Activated CD4-positive, alpha-beta T cell treated with anti-CD3 and anti-CD28 coated beads, Interleukin-2, amount 10 ng/mL, durations not matched to agents 24 days and 14 days (primary cell): ENCODE data around the gene ACSL5. TPM values are rescaled to one million over a fixed set of nuclear protein-coding genes. Genes with fewer than 3 reads are reported as not detected.

Source experiments
- DNase-seq: peaks from one replicate; pipeline ENCODE4 v3.0.0; 2022
- H3K27ac Mint-ChIP-seq: one replicate; pipeline ENCODE4 v1.8.0; 2022; ENCODE audit warnings: mild to moderate bottlenecking, mixed read lengths
- H3K27me3 Mint-ChIP-seq: one replicate; pipeline ENCODE4 v1.8.0; 2022; ENCODE audit warnings: mixed read lengths
- H3K36me3 Mint-ChIP-seq: one replicate; pipeline ENCODE4 v1.8.0; 2022; ENCODE audit warnings: low read depth, mild to moderate bottlenecking, mixed read lengths
- H3K4me1 Mint-ChIP-seq: one replicate; pipeline ENCODE4 v1.8.0; 2021; ENCODE audit warnings: mixed read lengths
- H3K4me3 Mint-ChIP-seq: one replicate; pipeline ENCODE4 v1.8.0; 2022; ENCODE audit warnings: mild to moderate bottlenecking, moderate library complexity, mixed read lengths
- H3K9me3 Mint-ChIP-seq: one replicate; pipeline ENCODE4 v1.8.0; 2021; ENCODE audit warnings: mixed read lengths
- intact Hi-C: fragments of 100-400 bp; cut with micrococcal nuclease; formaldehyde crosslinking; loops from one replicate; pipeline ENCODE4 v1.15.1; 2023
- total RNA-seq: library from RNA; stranded (reverse); gene quantifications from 2 replicates; pipeline ENCODE4 v1.2.3, GENCODE V29; 2022

Gene ACSL5
- total RNA-seq, 1 donor from 2014 or later = 48.6 TPM

DNA sequence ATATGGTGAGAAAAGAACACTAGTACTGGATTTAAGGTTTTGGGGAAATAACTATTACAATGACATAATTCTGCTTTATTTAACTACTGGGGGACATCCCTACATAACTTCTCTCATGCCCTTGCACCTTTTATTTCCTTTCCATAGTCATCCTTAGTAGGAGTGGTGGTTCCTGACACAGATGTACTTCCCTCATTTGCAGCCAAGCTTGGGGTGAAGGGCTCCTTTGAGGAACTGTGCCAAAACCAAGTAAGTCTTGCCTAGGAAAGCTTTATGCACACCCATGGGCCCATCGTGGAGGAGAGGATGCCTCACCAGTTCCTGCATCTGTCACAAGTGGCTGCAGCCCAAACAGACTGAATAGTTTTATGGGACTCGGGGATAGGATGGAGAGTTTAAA, 52.2 kb downstream of the ACSL5 start:
- H3K27me3 Mint-ChIP-seq = no peaks in the 10 kb centered on the region
- DNase-seq = no peak
- no peaks in the 10 kb centered on the region for H3K9me3 Mint-ChIP-seq
- H3K27ac Mint-ChIP-seq = no peak overlapping the region
- H3K36me3 Mint-ChIP-seq = peaks cover 53% of the 10 kb centered on the region
- intact Hi-C loops = no loop called here
- H3K4me3 Mint-ChIP-seq = no peak overlapping the region
- no peaks in the 10 kb centered on the region for H3K4me1 Mint-ChIP-seq

DNA sequence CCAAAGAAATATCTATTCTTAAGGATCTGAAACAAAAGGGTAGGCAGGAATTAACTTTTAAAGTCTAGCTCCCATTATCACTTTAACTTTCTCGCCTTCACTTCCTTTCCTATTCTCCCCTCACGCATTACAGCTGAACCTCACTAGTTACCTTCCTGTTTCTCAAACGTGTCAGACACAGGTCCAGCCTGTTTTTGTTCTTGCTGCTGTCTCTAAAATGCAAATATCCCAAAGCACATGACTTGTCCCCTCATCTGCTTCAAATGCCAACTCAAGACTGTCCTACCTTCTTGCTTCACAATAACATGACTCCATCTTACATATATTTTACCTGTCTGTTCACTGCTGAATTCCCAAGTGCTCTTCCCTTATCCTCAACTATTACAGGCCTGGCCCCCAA, 55.2 kb downstream of the ACSL5 start:
- DNase-seq = no peak
- peaks cover 50% of the 10 kb centered on the region for H3K36me3 Mint-ChIP-seq
- intact Hi-C loops = no loop called here
- no peaks in the 10 kb centered on the region for H3K4me1 Mint-ChIP-seq
- H3K27ac Mint-ChIP-seq = peak overlapping the region; percentile 36
- no peaks in the 10 kb centered on the region for H3K9me3 Mint-ChIP-seq
- H3K4me3 Mint-ChIP-seq = no peak overlapping the region
- H3K27me3 Mint-ChIP-seq = no peaks in the 10 kb centered on the region

DNA sequence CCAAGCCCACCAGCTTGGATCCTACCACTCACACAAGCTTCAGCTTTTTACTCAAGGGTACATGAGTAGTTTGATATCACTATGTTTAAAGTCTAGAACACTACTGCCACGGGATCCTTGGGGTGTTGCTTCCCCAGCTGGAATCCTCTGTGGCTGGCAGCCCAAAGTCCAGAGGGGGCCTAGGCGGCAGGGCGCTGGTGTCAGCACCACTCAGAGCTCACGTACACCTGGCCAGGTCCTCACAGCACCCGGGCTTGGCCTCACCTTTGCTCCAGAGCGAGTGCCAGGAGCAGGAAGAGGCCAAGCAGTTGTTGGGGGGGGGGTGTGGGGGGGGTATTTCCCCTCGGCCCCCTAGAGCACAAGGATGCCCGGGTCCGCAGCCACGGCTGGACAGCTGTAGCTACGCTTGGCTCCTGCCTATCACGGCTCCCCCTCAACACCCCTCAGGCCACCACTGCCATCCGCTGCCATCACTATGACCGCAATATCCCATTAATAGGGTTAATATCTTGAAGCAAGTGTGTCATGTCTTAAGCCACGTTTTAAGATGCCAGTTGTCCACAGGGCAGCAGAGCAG, 55.8 kb downstream of the ACSL5 start:
- Mint-ChIP-seq H3K36me3 (peaks cover 54% of the 10 kb centered on the region), H3K4me1 (no peaks in the 10 kb centered on the region), H3K9me3 (no peaks in the 10 kb centered on the region), H3K27ac (no peak overlapping the region), H3K4me3 (no peak overlapping the region), H3K27me3 (no peaks in the 10 kb centered on the region)
- no peak for DNase-seq
- intact Hi-C loops = no loop called here

DNA sequence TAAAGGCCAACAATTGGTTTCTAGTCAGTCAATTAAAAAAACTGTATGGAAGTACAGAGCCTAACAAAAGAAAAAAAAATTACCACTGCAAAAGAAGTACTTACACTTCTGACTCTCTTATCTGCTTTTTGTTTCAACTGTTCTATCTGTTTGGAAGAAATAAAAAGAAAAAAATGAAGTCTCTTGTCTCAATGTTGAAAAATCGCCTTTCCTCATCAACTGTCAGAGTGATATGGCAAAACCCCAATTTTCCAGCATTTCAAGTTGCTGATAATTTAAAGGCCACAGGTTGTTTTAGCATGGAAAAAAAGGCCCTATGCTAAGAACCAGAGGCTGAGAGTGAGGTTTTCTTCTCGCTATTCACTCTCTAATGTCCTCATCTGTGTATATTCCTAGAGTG, 59.2 kb downstream of the ACSL5 start:
- no peaks in the 10 kb centered on the region for H3K27me3 Mint-ChIP-seq
- intact Hi-C loops = no loop called here

DNA sequence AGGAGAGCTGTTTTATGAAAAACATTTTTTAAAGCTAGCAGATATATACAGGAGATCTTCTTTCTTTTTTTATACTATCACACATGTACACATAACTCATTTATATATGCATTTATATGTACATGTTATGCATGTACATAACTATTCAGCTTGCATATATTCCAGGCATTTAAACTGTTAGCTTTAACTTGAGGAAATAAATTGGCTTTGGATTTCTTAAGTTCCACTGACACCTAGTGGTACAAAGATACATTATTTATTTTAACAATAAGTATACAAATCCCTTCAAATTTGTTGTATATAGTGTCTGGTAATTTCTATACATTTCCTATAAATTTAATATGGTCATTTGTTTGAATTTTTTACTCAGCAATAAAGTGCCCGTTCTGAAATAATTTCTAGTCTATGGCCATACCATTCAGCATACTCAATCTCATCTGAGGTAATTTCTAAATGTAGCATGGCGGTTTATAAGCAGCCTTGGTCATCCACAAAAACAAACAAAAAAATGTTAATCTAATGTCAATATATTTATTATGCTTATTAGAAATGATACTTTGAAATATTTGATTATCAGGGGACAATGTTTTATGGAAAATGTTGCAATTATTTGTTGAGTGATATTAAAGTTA, 61.2 kb downstream of the ACSL5 start:
- Mint-ChIP-seq H3K4me1 (no peaks in the 10 kb centered on the region), H3K27me3 (no peaks in the 10 kb centered on the region), H3K9me3 (no peaks in the 10 kb centered on the region), H3K4me3 (no peak overlapping the region), H3K36me3 (peaks cover 37% of the 10 kb centered on the region), H3K27ac (no peak overlapping the region)
- no peak for DNase-seq
- intact Hi-C loops = loop anchor here (2.0 kb wide), 2 partner anchors 120 to 252 kb away; partner anchors contain the start of gene GPAM

More for the DNA sequence above, 59.2 kb downstream of the ACSL5 start:
- H3K36me3 Mint-ChIP-seq = peaks cover 40% of the 10 kb centered on the region
- H3K4me3 Mint-ChIP-seq = no peak overlapping the region
- H3K27ac Mint-ChIP-seq = no peak overlapping the region
- no peaks in the 10 kb centered on the region for H3K4me1 Mint-ChIP-seq
- no peaks in the 10 kb centered on the region for H3K9me3 Mint-ChIP-seq
- DNase-seq = no peak

DNA sequence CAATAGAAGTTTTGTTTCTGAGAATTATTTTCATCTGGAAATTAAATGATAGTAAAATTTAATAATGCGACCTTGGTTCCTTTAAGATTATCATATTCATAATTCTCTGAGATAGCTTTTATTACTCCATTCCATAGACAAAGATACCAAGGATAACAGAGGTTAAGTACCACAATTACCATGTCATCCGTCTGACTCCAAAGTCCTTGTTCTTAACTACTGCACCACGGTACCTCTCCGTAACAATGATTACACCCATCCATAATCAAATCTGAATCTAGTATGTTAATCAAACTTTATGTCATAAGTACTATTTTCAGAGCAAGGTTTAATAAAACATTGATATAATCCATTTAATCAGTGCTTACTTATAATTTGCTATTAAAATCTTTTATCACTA, 64.4 kb downstream of the ACSL5 start:
- H3K27me3 Mint-ChIP-seq = no peaks in the 10 kb centered on the region
- intact Hi-C loops = no loop called here
- no peak overlapping the region for H3K4me3 Mint-ChIP-seq
- H3K36me3 Mint-ChIP-seq = peaks cover 46% of the 10 kb centered on the region
- H3K27ac Mint-ChIP-seq = no peak overlapping the region
- H3K9me3 Mint-ChIP-seq = no peaks in the 10 kb centered on the region
- H3K4me1 Mint-ChIP-seq = peaks cover 9% of the 10 kb centered on the region
- DNase-seq = no peak

DNA sequence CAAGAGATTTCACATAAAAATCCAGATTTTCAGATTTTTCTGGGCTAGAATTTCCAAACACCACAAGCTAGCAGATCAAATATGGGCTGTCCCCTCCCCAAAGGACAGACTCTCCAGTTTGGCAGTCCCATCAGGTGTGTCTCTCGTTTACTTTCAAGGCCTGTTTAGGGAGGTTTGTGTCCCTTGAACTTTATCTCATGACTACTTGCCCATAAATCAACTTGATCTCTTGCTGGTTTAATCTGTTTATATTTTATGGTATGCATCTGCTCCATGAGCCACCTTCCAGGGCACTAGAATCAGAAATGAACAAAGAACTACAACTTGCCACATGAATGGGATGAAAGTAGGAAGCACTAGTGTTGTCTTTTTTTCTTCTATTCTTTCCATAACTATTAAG, 67.6 kb downstream of the ACSL5 start:
- Mint-ChIP-seq H3K4me3 (no peak overlapping the region), H3K27me3 (no peaks in the 10 kb centered on the region), H3K4me1 (peaks cover 21% of the 10 kb centered on the region), H3K9me3 (no peaks in the 10 kb centered on the region), H3K36me3 (peaks cover 52% of the 10 kb centered on the region), H3K27ac (peak overlapping the region; percentile 43)
- DNase-seq = no peak
- intact Hi-C loops = no loop called here

DNA sequence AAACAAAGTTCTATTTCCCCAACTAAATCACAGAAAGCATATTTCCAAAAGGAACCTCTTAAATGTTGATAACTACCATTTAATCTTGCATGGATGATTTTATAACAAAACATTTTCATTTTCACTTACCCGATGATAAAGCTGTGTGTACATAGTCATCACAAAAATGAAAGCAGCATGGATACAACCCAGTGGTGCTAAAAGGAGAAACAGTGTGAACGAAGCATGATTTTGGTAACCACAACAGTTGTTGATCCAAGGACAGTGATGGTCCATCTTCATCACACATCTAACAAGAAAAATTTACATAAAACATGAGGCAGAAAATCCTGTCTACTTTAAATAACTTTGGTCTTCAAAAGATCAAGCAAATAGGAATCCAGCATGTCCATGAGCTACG, 68.1 kb downstream of the ACSL5 start:
- Mint-ChIP-seq H3K27me3 (no peaks in the 10 kb centered on the region), H3K4me1 (peaks cover 21% of the 10 kb centered on the region), H3K9me3 (no peaks in the 10 kb centered on the region), H3K4me3 (peak overlapping the region; percentile 29), H3K27ac (peak overlapping the region; percentile 75), H3K36me3 (peaks cover 52% of the 10 kb centered on the region)
- DNase-seq = no peak
- intact Hi-C loops = no loop called here

DNA sequence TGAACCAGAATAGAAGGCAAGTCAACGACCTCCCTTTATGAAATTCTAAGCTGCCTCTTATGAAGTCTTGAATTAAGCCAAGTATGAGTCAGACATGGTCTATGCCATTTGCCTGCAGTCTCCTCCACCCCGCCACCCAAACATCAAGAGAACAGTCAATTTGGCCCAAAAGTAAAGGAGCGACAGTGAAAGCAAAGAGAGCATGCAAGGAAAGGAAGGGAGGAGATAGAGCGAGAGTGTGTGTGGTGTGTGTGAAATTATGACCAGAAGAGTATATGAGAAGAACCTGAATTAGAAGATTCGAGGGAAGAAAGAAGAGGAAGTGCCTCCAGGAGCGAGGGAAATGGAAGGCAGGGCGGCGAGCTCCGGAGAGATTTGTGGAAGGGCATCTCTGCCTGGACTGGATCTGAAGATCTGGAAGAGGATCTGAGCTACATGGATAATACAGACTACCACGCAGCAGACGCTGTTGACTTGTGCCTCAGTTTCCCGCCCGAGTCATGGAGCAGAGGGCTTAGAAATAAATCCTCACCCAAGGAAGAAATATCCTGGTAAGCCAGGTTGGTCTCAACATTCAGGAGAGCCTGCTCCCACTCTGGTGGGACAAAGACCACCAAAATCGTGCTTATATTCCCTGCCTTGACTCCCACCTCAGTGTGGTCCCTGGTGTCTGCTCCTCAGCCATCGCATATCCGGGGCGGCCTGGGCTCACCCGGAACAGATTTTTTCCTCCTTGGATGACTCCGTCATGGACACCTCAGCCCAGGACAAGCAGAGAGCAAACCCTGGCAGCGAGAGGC, 72.3 kb downstream of the ACSL5 start:
- no peaks in the 10 kb centered on the region for H3K27me3 Mint-ChIP-seq
- peak; percentile 69 for DNase-seq
- peak overlapping the region; percentile 92 for H3K4me3 Mint-ChIP-seq
- H3K27ac Mint-ChIP-seq = peak overlapping the region; percentile 93
- intact Hi-C loops = loop anchor here (1.0 to 2.0 kb wide), 3 partner anchors 57 to 263 kb away; partner anchors contain the start of gene GPAM
- peaks cover 42% of the 10 kb centered on the region for H3K36me3 Mint-ChIP-seq
- peaks cover 34% of the 10 kb centered on the region for H3K4me1 Mint-ChIP-seq
- no peaks in the 10 kb centered on the region for H3K9me3 Mint-ChIP-seq

DNA sequence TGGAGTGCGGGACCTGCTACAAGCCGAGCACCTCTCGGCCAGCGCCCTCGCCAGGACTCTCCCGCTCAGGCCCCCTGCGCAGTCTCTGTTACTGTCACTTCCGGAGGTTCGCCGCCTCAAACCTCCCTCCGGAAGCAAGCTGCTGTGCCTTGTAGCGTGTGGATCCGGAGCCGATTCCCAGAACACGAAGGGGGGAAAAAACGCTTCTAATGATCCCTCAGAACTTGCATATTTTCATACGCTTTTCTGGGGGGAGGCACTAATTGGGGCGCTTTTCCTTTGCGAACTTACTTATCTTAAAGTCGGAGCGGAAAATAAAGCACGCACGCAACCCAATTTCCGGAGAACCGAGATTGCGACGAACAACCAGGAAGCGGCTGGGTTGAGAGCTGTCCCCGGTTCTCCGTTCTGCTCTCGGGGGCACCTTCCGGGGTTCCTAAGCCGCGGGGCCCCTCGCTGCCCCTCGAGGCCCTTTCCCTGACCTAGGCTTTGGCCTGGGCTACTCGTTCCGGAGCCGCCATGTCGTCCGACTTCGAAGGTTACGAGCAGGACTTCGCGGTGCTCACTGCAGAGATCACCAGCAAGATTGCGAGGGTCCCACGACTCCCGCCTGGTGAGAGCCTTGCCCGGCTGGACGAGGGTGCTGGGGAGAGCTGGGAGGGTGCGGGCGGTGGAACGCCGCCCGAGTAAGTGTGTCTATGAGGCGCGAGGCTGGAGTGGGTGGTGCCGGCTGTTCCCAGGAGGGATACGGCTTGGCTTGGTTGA, 73.1 kb downstream of the ACSL5 start, which contains the start of the genes VTI1A and ZDHHC6:
Gene VTI1A (plus strand): TSS at position 361 of the 765 bp plus-strand sequence. CDS start 159 bp downstream, at position 520.
Gene ZDHHC6 (minus strand): TSS at position 60 of the 765 bp plus-strand sequence. CDS start 1,478 bp downstream, outside the sequence.
- no peaks in the 10 kb centered on the region for H3K9me3 Mint-ChIP-seq
- H3K27ac Mint-ChIP-seq = peak within 1 kb of the TSS; percentile 93
- peak within 1 kb of the TSS; percentile 92 for H3K4me3 Mint-ChIP-seq
- DNase-seq = peak; percentile 96
- intact Hi-C loops = loop anchor here (1.0 to 2.0 kb wide), 4 partner anchors 25 to 264 kb away; partner anchors contain the start of gene GPAM
- H3K36me3 Mint-ChIP-seq = peaks cover 34% of the 10 kb centered on the region
- H3K27me3 Mint-ChIP-seq = no peaks in the 10 kb centered on the region
- H3K4me1 Mint-ChIP-seq = peaks cover 33% of the 10 kb centered on the region

DNA sequence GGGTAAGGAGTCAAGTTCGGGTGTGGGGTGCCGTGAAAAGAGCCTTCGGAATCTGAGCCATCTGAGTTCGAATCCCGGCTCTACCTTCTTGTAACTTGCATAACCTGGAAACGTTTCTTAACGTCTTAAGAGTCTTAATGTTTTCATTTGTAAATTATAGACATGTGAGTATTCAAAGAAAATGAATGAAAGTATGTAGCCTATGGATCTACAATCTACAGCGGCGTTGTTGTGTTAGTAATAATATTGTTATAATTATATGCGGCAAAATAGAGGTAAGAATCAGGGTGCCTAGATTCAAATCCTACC, 73.7 kb downstream of the ACSL5 start:
- Mint-ChIP-seq H3K36me3 (peaks cover 30% of the 10 kb centered on the region), H3K4me1 (peaks cover 29% of the 10 kb centered on the region), H3K27me3 (no peaks in the 10 kb centered on the region), H3K27ac (peak overlapping the region; percentile 93), H3K4me3 (peak overlapping the region; percentile 92), H3K9me3 (no peaks in the 10 kb centered on the region)
- DNase-seq = no peak
- intact Hi-C loops = loop anchor here (1.0 to 2.0 kb wide), 2 partner anchors 25 to 59 kb away; no protein-coding TSS in a partner anchor

DNA sequence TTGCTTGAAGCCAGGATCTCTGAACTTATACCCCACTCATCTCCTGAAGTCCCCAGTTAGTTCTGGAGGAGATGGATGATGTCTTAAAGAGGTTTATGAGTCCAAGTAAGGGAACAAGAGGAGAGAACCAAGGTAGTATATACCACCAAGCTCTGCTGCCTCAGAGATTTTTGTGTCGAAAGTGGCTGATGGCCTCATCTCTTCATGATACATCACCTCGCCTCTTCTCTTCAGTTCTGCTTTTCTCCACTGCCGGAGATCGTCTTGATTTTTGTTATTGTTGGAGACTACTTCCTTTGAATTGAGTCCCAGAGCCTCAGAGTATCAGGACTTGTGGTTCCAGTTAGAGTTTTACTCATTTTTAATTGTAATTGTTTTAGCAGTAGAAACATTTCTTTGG, 75.0 kb downstream of the ACSL5 start:
- Mint-ChIP-seq H3K27me3 (no peaks in the 10 kb centered on the region), H3K4me1 (peaks cover 26% of the 10 kb centered on the region), H3K9me3 (no peaks in the 10 kb centered on the region), H3K36me3 (peaks cover 23% of the 10 kb centered on the region), H3K4me3 (peak overlapping the region; percentile 92), H3K27ac (peak overlapping the region; percentile 40)
- no peak for DNase-seq
- intact Hi-C loops = no loop called here

DNA sequence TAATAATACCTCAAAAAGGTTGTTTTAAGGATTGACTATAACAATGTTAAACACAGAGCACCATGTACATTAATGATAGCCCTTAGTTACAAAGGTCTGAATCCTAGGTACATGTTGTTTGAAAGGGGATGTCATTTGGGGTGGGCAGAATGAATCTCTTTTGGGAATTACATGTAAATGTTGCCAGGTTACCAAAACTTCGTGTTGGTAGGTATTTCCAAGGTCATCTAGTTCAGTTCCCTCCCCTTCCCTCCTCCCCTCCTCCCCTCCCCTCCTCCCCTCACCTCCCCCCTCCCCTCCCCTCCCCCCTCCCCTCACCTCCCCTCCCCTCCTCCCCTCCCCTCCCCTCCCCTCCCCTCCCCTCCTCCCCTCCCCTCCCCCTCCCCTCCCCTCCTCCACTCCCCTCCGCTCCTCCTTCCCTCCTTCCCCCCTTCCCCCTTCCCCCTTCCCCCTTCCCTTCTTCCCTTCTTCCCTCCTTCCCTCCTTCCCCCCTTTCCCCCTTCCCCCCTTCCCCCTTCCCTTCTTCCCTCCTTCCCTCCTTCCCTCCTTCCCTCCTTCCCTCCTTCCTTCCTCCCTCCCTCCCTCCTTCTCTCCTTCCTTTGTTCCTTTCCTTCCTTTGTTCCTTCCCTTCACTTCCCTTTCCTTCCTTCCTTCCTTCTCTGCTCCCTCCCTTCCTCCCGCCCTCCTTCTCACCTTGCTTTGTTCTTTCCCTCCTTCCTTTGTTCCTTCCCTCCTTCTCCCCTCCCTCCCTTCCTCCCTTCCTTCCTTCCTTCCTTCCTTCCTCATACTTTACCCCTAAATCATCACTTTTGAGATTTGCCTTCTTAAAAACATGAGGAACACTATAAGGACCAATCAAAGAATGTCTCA, 81.2 kb downstream of the ACSL5 start:
- H3K4me1 Mint-ChIP-seq = peaks cover 8% of the 10 kb centered on the region
- intact Hi-C loops = no loop called here
- peak overlapping the region; percentile 25 for H3K4me3 Mint-ChIP-seq
- H3K27me3 Mint-ChIP-seq = no peaks in the 10 kb centered on the region
- peak overlapping the region; percentile 83 for H3K27ac Mint-ChIP-seq
- H3K9me3 Mint-ChIP-seq = no peaks in the 10 kb centered on the region
- peaks cover 6% of the 10 kb centered on the region for H3K36me3 Mint-ChIP-seq
- DNase-seq = no peak
